HEK293T (cell line): ENCODE results near the gene IQCC.

Experiments
- CTCF ChIA-PET: fragments of 350-600 bp; formaldehyde crosslinking; extraction: SDS; loops from one replicate; lab custom pipeline; 2021; ENCODE audit warnings: antibody characterized with exemption, inconsistent platforms; lab: Yijun Ruan, JAX
- POLR2A ChIA-PET: fragments of 350-600 bp; formaldehyde crosslinking; extraction: SDS; loops from one replicate; lab custom pipeline; 2020; ENCODE audit warnings: antibody characterized with exemption, inconsistent platforms; lab: Yijun Ruan, JAX
- DNase-seq: peaks from one replicate; pipeline ENCODE4 v3.0.0; 2012; ENCODE audit warnings: mixed read lengths; ENCODE audit errors: extremely low spot score
- ARNT ChIP-seq: fragments of 450-650 bp; IDR thresholded peaks from 2 replicates; pipeline ENCODE4 v1.6.1; 2017; ENCODE audit warnings: mild to moderate bottlenecking
- BHLHE40 ChIP-seq: fragments of 450-650 bp; IDR thresholded peaks from 2 replicates; pipeline ENCODE4 v1.6.1; 2016; ENCODE audit warnings: mild to moderate bottlenecking, moderate library complexity, borderline replicate concordance
- CTBP1 ChIP-seq: fragments of 450-650 bp; IDR thresholded peaks from 2 replicates; pipeline ENCODE4 v1.6.1; 2016; ENCODE audit warnings: borderline replicate concordance
- ELF4 ChIP-seq: fragments of 450-650 bp; IDR thresholded peaks from 2 replicates; pipeline ENCODE4 v1.6.1; 2017; ENCODE audit warnings: antibody characterized with exemption
- FOXA1 ChIP-seq: fragments of 450-650 bp; IDR thresholded peaks from 2 replicates; pipeline ENCODE4 v1.6.1; 2016; ENCODE audit warnings: mild to moderate bottlenecking
- FOXK2 ChIP-seq: fragments of 450-650 bp; IDR thresholded peaks from 2 replicates; pipeline ENCODE4 v1.6.1; 2016; ENCODE audit warnings: mild to moderate bottlenecking
- FOXM1 ChIP-seq: fragments of 450-650 bp; IDR thresholded peaks from 2 replicates; pipeline ENCODE4 v1.6.1; 2017; ENCODE audit warnings: mild to moderate bottlenecking, borderline replicate concordance
- HDGF ChIP-seq: fragments of 450-650 bp; IDR thresholded peaks from 2 replicates; pipeline ENCODE4 v1.6.1; 2017; ENCODE audit warnings: antibody characterized with exemption, borderline replicate concordance
- L3MBTL2 ChIP-seq: fragments of 450-650 bp; conservative IDR thresholded peaks from 2 replicates; pipeline ENCODE4 v1.6.1; 2016; ENCODE audit warnings: mild to moderate bottlenecking
- LEF1 ChIP-seq: fragments of 450-650 bp; IDR thresholded peaks from 2 replicates; pipeline ENCODE4 v1.6.1; 2017; ENCODE audit warnings: mild to moderate bottlenecking, borderline replicate concordance
- NFRKB ChIP-seq: fragments of 450-650 bp; IDR thresholded peaks from 2 replicates; pipeline ENCODE4 v1.6.1; 2016; ENCODE audit warnings: mild to moderate bottlenecking, moderate library complexity
- PKNOX1 ChIP-seq: fragments of 450-650 bp; IDR thresholded peaks from 2 replicates; pipeline ENCODE4 v1.6.1; 2016
- SP1 ChIP-seq: fragments of 450-650 bp; IDR thresholded peaks from 2 replicates; pipeline ENCODE4 v1.6.1; 2017
- SUZ12 ChIP-seq: fragments of 450-650 bp; IDR thresholded peaks from 2 replicates; pipeline ENCODE4 v1.6.1; 2016; ENCODE audit warnings: mild to moderate bottlenecking
- TARDBP ChIP-seq: fragments of 450-650 bp; IDR thresholded peaks from 2 replicates; pipeline ENCODE4 v1.6.1; 2016
- ZNF384 ChIP-seq: fragments of 450-650 bp; IDR thresholded peaks from 2 replicates; pipeline ENCODE4 v1.6.1; 2016

Gene IQCC

GRCh38 chr1:32180186-32181060 is 25.0 kb upstream of the IQCC start:
- no peak for TF ChIP-seq SP1
- TF ChIP-seq ELF4: 0 out of 2 replicates have a peak, but pooled peaks have one; percentile 38
- no peak for TF ChIP-seq CTBP1
- no peak for TF ChIP-seq FOXA1
- CTCF ChIA-PET: interaction anchor here (0.6 to 1.2 kb wide), 2 partner anchors 11 to 35 kb away, joined by 3 read pairs; no protein-coding TSS in a partner anchor
- POLR2A ChIA-PET: interaction anchor here (0.7 to 3.6 kb wide), 15 partner anchors 12 to 535 kb away, joined by 3 to 28 read pairs (median 5); partner anchors contain the start of genes BSDC1, CCDC28B, IQCC and KPNA6
- DNase-seq: peak; percentile 72

GRCh38 chr1:32181065-32181464 is 24.4 kb upstream of the IQCC start:
- POLR2A ChIA-PET: interaction anchor here (0.8 to 3.6 kb wide), 3 partner anchors 19 to 73 kb away, joined by 3 to 28 read pairs (median 3); partner anchors contain the start of genes CCDC28B and KPNA6
- no peak for DNase-seq
- CTCF ChIA-PET: interaction anchor here (0.6 kb wide), 1 partner anchor 10 kb away, joined by 3 read pairs; no protein-coding TSS in a partner anchor
- TF ChIP-seq FOXA1 (no peak), ZNF384 (no peak), FOXK2 (no peak), CTBP1 (no peak)

GRCh38 chr1:32181563-32181962 is 23.9 kb upstream of the IQCC start:
- CTCF ChIA-PET: interaction anchor here (0.7 kb wide), 1 partner anchor 481 kb away, joined by 3 read pairs; no protein-coding TSS in a partner anchor
- no peak for TF ChIP-seq ZNF384
- no peak for TF ChIP-seq LEF1
- TF ChIP-seq CTBP1: no peak
- TF ChIP-seq SP1: no peak
- no peak for TF ChIP-seq HDGF
- no peak for TF ChIP-seq FOXM1
- no peak for TF ChIP-seq TARDBP
- TF ChIP-seq ELF4: no peak
- DNase-seq: no peak
- POLR2A ChIA-PET: interaction anchor here (0.8 to 3.6 kb wide), 2 partner anchors 18 to 74 kb away, joined by 3 to 28 read pairs; partner anchors contain the start of genes CCDC28B and KPNA6

- ChIA-PET POLR2A (interaction anchor here (0.8 kb wide), 1 partner anchor 74 kb away, joined by 3 read pairs; the partner anchor contains the start of gene KPNA6), CTCF (interaction anchor here (0.7 kb wide), 1 partner anchor 482 kb away, joined by 3 read pairs; no protein-coding TSS in a partner anchor)
- DNase-seq: no peak
- TF ChIP-seq BHLHE40 (no peak), PKNOX1 (no peak), FOXK2 (no peak), NFRKB (no peak), FOXM1 (no peak), L3MBTL2 (no peak), ELF4 (no peak)
These were observed 23.4 kb upstream of the IQCC start for GRCh38 chr1:32182060-32182459.

GRCh38 chr1:32184650-32185049 is 20.8 kb upstream of the IQCC start:
- no peak for DNase-seq
- ChIA-PET POLR2A (interaction anchor here (1.0 to 1.7 kb wide), 3 partner anchors 12 to 21 kb away, joined by 3 to 7 read pairs (median 3); partner anchors contain the start of gene IQCC), CTCF (no interaction called here)
- TF ChIP-seq LEF1 (no peak), TARDBP (no peak), HDGF (no peak), ARNT (no peak), NFRKB (no peak), BHLHE40 (no peak), FOXM1 (no peak), ELF4 (no peak)

- CTCF ChIA-PET: interaction anchor here (1.0 kb wide), 1 partner anchor 12 kb away, joined by 3 read pairs; no protein-coding TSS in a partner anchor
- DNase-seq: no peak
- POLR2A ChIA-PET: interaction anchor here (0.6 to 0.8 kb wide), 2 partner anchors 12 to 16 kb away, joined by 3 read pairs; no protein-coding TSS in a partner anchor
- no peak for TF ChIP-seq HDGF
These were observed 19.4 kb upstream of the IQCC start for GRCh38 chr1:32186077-32186476.

- TF ChIP-seq CTBP1: no peak
- no peak for TF ChIP-seq ELF4
- no peak for DNase-seq
- POLR2A ChIA-PET: interaction anchor here (0.6 to 0.8 kb wide), 2 partner anchors 11 to 15 kb away, joined by 3 read pairs; no protein-coding TSS in a partner anchor
- CTCF ChIA-PET: interaction anchor here (1.0 kb wide), 1 partner anchor 11 kb away, joined by 3 read pairs; no protein-coding TSS in a partner anchor
These were observed 19.0 kb upstream of the IQCC start for GRCh38 chr1:32186491-32186890.

GRCh38 chr1:32187850-32188249 is 17.6 kb upstream of the IQCC start:
- POLR2A ChIA-PET: interaction anchor here (0.8 kb wide), 1 partner anchor 8 kb away, joined by 4 read pairs; the partner anchor contains the start of gene TXLNA
- no peak for DNase-seq
- CTCF ChIA-PET: no interaction called here
- no peak for TF ChIP-seq ARNT
- TF ChIP-seq FOXM1: no peak
- TF ChIP-seq CTBP1: no peak
- no peak for TF ChIP-seq ELF4
- no peak for TF ChIP-seq BHLHE40
- TF ChIP-seq SP1: no peak
- no peak for TF ChIP-seq L3MBTL2
- no peak for TF ChIP-seq HDGF
- no peak for TF ChIP-seq TARDBP
- TF ChIP-seq PKNOX1: no peak
- no peak for TF ChIP-seq SUZ12
- no peak for TF ChIP-seq NFRKB
- no peak for TF ChIP-seq LEF1
- no peak for TF ChIP-seq FOXK2
- no peak for TF ChIP-seq ZNF384
- TF ChIP-seq FOXA1: no peak
